ENCODE measurements around the gene ELK4.
"Not testable (repeated sequence)": the region's sequence is repeated elsewhere in the genome, so short reads cannot be mapped to it uniquely, and the experiment has no call there.

ELK4 gene

DNA sequence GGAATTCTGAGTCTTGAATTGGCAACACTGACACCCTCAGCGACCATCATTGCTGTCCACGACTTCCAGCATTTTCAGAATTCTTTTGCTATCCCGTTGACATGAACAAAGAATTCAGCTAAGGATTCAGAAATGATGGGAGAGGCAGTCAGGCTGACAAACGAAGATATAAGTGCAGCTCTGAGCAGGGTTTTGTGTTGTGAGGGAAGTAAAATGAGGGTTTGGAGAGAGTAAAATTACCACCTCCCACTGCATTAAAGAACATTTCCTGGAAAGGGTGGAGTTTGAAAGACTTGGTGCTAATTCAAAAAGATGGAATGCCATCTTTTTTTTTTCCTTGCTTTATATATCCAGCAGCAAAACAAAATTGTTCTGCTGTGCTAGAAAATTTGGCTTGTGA lies 4.9 kb upstream of the ELK4 start:
- TF ChIP-seq, protein P1, sequence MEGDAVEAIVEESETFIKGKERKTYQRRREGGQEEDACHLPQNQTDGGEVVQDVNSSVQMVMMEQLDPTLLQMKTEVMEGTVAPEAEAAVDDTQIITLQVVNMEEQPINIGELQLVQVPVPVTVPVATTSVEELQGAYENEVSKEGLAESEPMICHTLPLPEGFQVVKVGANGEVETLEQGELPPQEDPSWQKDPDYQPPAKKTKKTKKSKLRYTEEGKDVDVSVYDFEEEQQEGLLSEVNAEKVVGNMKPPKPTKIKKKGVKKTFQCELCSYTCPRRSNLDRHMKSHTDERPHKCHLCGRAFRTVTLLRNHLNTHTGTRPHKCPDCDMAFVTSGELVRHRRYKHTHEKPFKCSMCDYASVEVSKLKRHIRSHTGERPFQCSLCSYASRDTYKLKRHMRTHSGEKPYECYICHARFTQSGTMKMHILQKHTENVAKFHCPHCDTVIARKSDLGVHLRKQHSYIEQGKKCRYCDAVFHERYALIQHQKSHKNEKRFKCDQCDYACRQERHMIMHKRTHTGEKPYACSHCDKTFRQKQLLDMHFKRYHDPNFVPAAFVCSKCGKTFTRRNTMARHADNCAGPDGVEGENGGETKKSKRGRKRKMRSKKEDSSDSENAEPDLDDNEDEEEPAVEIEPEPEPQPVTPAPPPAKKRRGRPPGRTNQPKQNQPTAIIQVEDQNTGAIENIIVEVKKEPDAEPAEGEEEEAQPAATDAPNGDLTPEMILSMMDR (IDR thresholded peaks at IDR 0.05; ENCODE audit: borderline replicate concordance, insufficient read depth, low read depth, low read length) = no peak
- H3K4me3 ChIP-seq (ENCODE audit: low read depth, low read length) = no peak overlapping the region

DNA sequence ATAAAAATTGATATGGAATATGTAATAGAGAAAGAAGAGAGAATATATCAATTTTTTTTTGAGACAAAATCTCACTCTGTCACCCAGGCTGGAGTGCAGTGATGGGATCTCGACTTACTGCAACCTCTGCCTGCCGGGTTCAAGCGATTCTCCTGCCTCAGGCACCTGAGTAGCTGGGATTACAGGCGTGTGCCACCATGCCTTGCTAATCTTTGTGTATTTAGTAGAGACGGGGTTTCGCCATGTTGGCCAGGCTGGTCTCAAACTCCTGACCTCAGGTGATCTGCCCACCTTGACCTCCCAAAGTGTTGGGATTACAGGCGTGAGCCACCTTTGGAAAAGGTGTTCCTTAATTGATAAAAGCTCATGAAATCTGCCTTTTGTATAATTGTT lies 4.3 kb upstream of the ELK4 start:
- not testable (repeated sequence) for H3K4me3 ChIP-seq (ENCODE audit: low read depth, low read length)

DNA sequence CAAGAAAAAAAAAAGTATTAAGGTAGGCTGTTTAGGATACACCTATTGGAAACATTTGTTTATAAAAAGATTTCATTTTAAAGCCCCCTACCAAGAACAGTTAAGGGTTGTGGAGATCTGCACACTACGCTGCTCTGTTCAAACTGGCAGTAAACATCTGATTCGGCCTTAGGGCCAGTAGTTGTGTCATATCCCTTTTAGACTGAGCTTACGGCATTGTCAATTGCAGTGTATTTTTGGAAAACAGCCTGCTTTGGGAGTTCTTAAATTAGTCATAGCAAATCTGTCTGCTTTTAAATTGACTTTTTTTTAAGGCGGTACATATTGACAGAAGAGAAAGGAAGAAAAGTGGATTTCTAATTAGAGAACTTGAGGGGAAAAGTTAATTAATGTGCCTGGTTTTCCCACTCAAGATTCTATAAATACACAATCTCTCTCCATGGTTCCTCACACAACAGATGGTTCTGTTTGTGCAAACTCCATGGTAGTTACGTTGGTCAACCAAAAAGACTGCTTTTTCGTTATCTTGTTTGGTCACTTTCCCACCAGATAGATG lies 1.7 kb upstream of the ELK4 start:
- TF ChIP-seq, protein P1 (IDR thresholded peaks at IDR 0.05; ENCODE audit: borderline replicate concordance, insufficient read depth, low read depth, low read length) = no peak

DNA sequence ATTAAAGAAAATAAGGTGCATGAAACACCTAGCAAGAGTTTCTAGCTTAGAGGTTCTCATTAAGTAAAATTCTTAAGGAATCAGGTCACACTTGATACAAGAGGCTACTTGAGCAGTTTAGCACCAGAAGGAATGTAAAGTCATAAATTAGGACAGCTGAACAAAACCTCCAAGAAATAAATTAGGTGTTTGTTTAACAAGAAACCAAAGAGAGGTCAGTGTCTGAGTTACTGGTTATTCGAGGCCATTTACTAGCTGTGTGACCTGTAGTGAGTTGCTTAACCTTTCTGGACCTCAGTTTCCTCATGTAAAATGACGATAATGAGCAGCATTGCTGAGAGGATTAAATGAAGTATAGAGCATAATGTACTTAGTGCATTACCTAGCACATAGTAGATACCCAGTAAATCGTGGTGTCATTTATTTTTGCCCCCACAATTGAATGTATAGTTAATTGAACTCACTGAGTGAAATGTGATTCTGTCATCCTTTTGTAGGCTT lies 908 bp upstream of the ELK4 start:
- TF ChIP-seq, protein P1 (IDR thresholded peaks at IDR 0.05; ENCODE audit: borderline replicate concordance, insufficient read depth, low read depth, low read length) = no peak
- H3K4me3 ChIP-seq (ENCODE audit: low read depth, low read length) = no peak overlapping the region

More for the DNA sequence above, 1.7 kb upstream of the ELK4 start:
- H3K4me3 ChIP-seq (ENCODE audit: low read depth, low read length) = no peak overlapping the region

DNA sequence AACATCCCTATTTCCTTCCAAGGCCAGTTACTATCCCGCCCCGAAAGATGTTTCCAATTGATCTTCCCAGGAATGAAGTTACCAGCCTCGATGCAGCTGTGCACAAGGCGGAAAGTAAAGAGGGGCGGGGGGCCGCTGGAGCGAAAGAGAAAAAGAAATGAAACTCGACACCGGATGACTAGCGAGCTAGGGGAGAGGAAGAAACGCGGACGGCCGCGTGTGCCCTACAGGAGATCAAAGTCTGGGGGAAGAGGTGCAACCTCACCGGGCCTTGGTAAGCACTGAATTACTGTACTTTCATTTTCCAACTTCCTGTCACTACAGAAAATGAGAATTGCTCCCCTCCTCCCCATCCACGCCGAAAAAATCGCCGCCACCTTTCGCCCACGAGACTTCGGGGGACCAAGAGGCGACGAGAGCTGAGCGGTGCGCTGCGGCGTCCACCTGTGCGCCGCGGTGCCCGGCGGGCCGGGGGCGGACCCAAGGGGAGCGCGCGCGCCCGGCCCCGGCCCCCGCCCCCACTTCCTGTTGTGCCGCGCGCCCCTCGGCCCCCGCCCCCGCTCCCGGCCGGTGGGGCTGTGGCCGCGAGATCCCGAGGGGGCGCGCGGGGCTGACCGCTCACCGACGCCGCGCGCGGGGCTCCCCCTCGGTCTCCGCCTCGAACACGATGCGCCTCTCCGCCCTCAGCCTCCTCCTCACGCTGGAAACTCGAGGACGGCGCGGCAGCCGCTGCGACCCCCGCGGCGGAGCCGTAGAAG lies 622 bp downstream of the ELK4 start:
- TF ChIP-seq, protein P1 (IDR thresholded peaks at IDR 0.05; ENCODE audit: borderline replicate concordance, insufficient read depth, low read depth, low read length) = no peak
- peak overlapping the region; percentile 86 for H3K4me3 ChIP-seq (ENCODE audit: low read depth, low read length)

DNA sequence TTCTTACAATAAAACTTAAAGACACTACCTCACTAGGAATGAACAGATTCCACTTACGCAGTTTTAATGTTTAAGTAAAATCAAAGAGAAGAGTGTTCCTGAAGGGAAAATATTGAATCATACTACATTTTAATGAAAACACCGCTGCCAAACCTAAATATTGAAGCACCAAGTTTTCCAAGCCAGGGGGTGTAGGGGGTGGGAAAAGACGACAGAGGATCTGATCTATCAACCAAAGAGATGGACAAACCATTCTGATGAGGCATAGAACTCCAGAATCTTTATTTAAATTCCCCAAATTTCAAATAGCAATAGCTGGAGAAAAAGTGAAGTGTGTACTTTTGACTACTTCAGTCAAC lies 1.2 kb downstream of the ELK4 start:
- TF ChIP-seq, protein P1 (IDR thresholded peaks at IDR 0.05; ENCODE audit: borderline replicate concordance, insufficient read depth, low read depth, low read length) = no peak
- H3K4me3 ChIP-seq (ENCODE audit: low read depth, low read length) = peak overlapping the region; percentile 86

DNA sequence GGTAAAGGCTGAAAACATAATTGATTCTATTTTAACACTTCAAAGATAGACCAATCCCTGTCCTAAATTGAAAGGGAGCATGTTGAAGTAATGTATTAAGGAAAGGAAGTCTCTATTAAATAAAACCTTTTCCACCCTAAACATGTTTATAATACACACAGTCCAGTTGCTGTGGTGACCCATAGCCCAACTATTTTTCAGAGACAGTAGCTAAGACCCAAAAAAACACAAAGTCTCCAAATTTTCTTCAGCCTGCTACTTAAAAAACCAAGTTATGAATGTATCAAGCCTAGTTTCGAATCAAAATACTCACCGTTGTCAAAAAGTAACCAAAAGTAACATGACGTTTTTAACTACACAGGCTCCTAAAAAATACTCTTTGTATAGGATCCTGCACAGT lies 1.6 kb downstream of the ELK4 start:
- peak overlapping the region; percentile 86 for H3K4me3 ChIP-seq (ENCODE audit: low read depth, low read length)
- TF ChIP-seq, protein P1 (IDR thresholded peaks at IDR 0.05; ENCODE audit: borderline replicate concordance, insufficient read depth, low read depth, low read length) = no peak

All from GM12875 (cell line).